GDM1 (cell line): ENCODE data around the gene NCKAP5.
"Not testable (repeated sequence)": the region's sequence is repeated elsewhere in the genome, so short reads cannot be mapped to it uniquely, and the experiment has no call there.

Source experiments
- DNase-seq: peaks from one replicate; lab custom pipeline; 2025; lab: John Stamatoyannopoulos, UW

Gene NCKAP5

DNA sequence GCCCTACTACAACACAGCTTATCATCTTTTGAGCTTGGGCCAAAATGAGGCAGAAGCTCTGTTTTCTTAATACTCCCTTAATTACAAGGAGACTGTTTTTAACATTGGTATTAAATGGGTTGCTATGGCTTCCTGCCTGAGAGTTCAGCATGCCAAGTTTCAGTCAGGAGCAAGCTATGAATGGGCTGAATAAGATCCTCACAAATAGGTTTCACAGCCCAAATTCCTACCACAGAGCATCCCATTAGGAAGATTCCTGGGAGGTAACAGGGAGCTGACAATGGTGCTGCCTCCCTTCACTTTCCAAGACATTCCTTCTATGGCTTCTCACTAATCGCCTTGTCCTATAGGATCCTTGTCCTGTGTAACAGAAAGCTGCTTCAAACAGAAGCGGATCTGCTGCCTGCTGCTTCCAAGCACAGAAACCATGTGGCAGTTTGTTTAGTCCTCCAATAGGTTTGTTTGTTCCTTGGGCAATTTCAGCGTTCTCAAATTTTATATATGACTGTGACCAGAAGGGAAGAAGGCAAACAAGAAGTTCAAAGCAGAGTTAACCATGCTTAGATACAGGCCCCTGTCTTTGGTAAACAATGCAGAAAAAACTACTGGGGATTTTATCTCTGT, 70.9 kb downstream of the NCKAP5 start:
- DNase-seq = no peak

DNA sequence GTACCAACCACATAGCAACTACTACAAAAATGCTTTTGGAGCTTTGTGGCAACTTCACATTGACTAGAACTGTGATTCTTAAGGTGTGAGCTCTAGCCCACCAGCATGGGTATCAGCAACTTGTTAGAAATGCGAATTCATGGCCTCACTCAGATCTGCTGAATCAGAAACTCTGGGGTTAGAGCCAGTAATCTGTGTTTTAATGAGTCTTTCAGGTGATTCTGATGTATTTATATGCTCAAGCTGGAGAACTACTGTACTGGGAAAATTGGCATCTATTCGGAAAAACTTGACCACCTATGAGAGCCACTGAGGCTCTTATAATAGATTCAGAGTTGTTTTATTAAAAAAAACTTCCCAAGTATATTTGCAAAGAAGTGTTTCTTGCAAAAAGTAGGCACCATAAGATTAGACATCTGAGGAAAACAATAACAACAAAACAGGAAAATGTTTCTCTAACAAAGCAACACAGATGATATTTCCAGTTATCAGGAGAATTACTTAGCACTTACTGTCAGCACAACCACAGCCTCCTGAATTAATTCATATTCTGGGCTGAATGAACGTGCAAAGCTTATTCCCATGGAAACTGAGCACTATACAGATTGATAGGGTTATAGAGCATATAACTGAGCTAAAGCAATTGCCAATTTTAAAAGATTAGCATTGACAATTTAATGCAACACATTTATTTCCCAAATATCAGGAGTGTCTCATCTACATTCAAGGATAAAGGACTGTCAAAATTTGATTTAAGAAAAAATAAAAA, 71.6 kb downstream of the NCKAP5 start:
- no peak for DNase-seq

DNA sequence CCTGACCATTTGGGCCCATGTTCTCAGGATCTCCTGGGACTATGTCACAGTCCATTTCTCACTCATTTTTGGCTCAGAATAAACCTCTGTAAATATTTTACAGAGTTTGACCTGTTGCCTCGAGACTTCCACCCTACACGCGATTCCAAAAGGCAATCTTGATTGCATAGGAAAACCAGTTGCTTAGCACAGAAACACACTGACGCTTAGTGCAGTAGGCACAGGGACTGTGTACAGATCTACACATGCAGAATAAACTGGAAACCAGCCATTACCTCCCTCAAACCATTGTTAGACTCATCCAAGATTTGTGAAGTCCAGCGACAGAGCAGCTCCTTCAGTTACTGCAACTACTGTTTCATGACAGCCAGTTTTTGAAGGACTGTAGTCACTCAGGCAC, 73.0 kb downstream of the NCKAP5 start:
- DNase-seq = no peak

DNA sequence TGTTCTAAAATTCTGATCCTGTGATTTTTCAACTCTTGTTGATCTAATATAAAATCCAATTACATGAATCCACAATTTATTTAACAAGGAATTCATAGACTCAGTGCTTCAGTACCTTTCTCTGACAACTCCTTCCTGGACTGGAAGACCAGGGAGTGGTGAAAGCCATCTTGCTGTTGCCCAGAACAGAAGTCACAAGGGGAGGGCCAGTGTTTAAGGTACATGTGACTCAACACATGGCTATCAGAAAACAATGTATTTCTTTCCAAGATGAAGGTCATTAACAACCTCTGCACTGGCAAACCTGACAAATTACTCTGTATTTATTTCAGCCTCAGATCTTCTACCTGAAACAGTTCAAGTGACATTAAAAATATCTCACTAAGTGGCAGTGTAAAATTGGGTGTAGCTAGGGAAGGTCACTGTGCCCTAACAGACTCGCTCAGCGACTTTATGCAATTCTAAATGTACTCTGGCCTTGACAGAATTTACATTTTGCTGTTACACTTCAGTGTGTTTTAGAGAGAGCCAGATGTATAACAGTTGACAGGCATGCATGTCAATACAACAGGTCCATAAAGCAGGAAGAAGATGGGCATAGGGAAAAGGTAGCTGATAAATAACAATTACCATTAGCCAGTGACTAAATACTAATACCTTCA, 75.4 kb downstream of the NCKAP5 start:
- no peak for DNase-seq

DNA sequence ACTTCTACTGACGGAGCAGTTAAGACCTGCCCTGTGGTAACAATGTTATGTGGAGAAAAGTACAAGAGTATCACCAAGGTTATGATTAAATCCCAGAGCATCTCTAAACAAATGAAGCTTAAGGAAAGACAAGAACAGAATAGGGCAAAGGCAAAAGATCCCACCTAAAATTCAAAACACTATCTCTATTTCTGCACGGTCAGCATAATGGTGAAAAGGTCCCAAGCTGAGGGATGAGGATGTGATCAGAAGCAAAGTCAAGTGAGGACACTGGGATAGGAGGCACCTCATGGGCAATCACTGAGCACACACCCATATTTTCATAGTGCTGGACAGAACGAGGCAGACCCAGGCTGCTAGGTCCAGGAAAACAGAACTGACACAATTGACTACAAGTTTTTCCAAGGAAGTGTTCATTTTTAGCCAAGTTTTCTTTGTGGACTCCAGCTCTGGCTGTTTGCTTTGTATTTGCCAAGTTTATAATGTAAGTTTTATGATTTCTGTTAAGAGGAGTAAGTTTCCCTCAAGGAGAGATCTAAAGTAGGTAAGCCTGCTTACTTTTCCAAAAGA, 77.8 kb downstream of the NCKAP5 start:
- no peak for DNase-seq

DNA sequence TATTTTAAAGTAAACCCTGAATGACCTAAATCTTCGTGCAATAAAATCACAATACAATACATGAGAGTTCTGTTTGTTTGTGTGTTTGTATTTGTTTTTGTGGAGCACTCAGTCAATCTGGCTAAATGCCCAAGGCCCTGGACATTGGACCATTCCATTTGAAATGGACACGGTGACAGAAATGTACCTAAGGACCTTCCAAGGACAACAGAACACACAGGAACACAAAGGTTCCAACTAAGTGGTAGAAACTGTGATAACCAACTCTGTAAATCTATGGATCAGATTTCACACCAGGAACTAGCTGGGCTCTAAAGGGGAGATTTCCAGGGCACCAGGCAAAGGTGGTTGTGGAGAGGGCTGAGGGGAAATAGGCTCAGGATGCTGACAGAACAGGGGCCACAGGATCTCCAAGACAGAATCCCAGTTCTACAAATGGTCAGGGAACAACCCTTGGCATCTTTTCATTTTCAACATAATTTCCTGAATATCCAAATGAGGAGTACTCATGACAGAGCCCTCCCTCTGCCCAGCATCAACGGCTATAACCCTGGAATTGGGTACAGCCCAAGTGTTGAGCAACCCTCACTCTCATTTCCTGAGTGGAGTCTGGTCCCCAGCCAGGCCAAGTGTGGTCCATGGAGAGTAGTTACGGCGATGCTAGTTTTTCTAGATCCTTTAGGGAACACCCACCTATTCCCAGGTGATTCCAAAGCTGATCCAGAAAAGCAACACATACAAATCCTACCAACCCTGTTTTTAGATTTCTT, 78.4 kb downstream of the NCKAP5 start:
- no peak for DNase-seq

DNA sequence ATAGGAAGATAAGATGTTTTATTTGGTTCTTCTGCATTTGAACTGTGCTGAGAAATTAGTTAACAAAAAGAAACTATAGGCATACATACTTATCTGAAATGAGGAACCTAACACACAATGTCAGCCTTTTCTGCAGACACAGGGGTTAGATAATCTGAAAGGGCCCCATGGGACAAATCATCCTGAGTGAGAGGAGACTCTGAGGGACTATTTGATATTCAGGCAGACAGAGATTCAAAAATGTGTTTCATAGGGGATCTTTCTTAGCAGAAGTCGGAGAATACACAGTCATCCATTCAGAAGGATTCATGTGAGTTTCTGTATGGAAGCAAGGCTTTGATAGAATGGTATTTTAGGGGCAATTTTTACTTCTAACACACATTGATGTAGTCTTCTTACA, 79.1 kb downstream of the NCKAP5 start:
- no peak for DNase-seq

DNA sequence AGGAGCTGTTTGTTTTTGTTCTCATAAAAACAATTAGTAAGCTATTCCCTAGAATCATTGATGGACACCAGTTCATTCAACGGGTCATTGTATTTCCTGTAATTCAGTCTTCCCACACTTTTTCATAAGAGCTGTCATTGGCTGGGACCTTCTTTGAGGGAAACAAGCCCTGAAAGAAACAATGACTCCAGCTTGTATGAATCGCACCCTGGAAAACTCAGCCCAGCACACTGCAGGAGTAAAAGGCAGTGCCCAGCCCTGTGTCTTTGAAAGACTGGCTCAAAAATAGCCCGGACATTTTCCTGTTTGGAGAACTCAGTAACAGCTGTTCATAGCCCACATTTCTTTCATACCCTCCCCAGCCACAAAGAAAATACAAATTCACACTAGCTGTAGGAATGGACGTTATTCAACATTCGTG, 81.5 kb downstream of the NCKAP5 start:
- no peak for DNase-seq

DNA sequence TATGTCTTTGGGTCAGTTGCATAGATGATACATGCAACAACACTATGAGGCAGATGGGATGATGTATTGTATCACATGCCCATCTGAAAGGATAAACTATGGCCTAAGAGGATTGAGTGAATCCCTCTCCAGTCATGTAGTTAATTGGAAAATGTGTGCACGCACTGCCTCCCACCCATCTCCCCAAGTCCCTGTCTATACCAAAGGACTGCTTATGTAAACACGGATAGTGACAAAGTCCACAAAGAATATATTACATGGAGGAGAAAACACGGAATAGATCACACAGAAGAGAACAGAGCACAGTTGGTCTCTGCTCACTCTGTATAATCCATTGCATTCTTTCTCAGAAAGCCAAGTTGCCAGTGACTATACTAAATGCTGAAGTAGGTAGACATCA, 82.4 kb downstream of the NCKAP5 start:
- no peak for DNase-seq

DNA sequence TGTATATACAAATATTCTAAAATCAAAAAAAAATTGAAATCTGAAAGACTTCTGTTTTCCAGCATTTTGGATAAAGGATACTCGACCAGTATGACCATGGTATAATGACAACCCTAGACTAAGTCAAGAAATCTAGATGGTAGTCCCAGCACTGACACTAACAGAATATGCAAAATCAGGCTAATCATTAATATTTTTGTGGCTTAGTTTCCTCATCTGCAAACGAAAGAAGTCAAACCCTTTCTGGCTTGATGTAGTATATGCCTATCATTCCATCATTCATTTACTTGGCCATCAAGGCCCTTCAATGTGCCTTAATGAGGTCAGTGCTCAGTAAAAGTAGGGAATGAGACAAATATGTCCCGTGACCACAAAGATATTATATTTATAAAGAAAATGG, 83.5 kb downstream of the NCKAP5 start:
- no peak for DNase-seq

DNA sequence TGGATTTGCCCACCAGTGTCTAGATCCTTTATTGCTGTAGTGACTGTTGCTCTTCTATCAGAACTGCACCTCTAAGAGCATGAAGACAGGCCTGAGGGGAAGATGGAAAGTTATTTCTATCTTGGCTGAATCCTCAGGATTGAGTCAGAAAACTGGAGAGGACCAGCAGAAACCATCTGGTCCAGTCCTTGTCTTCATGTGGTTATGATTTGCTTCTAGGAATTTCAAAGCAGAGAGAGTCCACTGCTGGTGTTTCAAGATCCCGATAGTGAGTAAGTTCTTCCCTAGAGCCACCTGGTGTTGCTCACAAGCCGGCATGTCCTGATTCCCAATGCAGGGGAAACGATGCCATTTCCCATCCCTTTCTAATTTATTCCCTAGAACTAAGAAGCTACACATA, 84.2 kb downstream of the NCKAP5 start:
- no peak for DNase-seq

DNA sequence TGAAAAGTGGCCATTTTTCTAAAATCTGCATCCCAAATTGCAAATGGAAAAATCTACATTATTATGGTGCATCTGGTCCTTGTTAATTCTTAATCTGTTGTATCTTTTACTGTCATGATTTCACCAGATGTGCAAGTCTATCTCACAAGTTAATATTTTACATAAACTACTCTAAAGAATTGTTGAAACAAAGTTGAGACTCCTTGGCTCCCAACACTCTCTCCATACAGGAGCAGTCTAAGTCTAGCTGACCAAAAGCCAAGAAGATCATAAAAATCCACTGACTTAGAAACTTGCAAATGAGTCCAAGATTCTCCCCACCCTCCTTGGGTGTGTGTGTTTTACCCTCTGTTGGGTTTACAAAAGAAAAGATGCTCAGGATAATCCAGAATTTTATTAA, 85.1 kb downstream of the NCKAP5 start:
- DNase-seq = no peak

DNA sequence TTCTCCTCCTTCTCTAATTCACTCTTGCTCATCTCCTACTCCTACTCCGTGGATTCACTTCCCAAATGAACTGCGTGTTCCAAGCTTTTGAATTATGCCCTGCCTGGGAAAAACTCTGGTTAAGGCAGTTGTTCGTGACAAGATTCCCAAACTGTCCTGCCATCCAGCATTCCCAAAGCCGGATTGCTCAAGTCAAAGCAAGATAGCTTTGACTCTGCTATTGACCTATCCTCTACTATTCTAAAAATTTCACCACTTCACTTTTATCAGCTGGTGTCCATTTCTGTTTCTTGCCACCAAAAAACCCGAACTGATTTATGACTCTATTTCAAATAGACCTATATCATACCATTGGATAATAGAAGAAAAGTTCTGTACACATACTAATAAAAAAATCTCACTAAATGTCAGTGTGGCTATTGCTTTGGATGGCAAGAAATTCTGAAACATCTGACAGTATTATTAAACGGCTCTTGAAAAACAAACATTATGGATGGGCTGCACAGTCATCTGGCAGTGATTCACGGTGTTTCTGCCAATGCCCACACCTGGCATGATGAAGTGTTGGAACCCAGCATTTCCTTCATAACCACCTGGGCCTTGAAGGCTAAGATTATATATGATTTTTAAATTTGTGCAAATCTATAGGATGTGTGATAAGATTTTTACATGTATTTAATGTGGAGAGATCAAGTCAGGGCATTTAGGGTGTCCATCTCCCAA, 87.4 kb downstream of the NCKAP5 start:
- no peak for DNase-seq

DNA sequence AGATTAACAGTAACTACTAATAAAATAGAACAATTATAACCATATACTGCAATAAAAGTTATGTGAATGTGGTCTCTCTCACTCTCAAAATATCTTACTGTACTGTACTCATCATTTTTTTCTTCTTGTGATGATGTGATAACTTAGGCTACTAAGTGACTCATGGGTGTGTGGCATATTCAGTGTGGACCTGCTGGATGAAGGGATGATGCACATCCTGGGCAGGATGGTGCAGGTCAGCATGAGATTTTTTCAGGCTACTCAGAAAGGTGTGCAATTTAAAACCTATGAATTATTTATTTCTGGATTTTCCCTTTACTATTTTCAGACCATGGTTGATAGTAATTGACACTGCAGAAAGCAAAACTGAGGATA, 90.7 kb downstream of the NCKAP5 start:
- no peak for DNase-seq

DNA sequence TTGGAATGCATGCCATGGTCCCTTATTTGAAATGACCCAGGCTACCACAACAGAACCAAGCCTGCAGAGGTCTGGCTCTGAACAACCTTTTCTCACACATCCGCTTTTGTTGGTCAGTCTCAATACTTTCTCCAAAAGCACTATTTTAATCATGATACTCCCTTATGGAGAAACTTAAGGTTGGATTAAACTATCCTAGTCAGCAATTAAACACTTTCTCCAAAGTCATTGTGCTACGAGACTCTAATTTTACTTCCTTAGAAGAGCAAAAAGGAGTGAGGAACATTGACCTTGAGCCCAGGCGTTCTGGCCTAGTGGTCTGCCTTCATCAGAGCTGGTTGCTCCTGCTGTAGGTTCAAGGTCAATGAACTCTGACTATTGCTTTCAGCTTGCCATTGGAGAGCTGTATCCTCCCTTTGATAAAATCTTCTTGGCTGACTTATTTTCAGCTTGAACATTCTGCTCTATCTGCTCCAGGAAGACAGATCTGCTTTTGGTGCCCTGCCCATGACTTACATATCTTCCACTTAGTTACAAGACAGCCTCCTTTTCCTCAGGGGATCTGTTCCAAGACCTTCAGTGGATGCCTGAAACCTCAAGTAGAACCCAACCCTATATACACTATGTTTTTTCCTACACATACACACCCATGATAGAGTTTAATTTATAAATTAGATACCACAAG, 91.2 kb downstream of the NCKAP5 start:
- no peak for DNase-seq

DNA sequence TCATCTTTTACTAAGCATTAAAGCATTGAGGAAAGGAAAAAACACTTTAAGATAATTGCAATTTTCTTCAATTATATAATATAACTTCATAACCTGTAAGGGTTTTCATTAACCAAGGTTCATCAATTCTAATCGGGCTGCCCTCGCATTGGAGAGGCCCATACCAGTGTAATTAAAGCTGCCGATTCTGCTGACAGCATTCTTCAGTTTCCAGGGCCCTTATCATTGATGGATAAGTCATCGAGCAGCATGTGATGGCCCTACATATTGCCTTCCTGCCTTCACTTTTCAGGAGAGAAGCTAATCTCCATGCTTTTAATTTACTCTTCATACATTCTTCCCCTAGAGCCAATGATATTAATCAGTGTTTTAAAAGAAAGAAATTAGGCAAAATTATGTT, 92.0 kb downstream of the NCKAP5 start:
- no peak for DNase-seq

DNA sequence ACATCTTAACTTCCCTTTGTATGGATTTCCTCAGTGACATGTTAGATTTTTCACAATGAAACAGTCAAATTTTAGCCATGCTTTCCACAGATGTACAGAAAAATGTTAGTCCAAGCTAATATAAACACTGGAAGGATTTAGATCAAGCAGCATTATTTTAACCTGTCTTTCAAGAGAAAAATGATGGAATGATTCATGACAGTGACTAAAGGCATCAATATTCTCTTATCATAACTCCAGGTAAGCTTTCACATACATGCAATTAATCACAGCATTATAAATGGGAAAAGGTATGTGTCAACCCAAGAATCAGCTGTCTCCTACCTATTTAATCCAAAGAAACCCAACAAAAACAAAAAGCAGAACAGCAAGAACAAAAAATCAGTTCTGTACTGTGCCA, 92.7 kb downstream of the NCKAP5 start:
- no peak for DNase-seq

DNA sequence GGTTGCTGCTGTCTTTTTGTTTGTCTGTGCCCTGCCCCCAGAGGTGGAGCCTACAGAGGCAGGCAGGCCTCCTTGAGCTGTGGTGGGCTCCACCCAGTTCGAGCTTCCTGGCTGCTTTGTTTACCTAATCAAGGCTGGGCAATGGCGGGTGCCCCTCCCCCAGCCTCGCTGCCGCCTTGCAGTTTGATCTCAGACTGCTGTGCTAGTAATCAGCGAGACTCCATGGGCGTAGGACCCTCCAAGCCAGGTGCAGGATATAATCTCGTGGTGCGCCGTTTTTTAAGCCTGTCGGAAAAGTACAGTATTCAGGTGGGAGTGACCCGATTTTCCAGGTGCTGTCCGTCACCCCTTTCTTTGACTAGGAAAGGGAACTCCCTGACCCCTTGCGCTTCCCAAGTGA, 97.8 kb downstream of the NCKAP5 start:
- not testable (repeated sequence) for DNase-seq

DNA sequence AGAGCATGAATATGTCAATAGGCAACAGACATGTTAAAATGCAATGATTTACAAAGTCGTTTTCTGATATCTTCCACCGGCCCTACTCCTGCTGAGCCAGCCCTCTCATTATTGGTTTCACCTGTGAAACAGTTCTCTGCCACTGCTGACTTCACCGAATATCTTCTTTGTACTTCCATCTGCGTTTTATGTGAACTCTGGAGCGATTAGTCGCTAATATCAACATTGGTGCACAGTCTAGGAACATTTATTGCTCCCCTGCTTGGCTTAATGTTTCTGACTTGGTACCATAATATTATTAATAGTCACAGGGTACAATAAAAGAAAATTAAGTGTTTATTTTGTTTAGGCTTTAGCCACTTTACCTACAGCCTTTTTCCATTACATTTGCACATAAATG, 105.5 kb downstream of the NCKAP5 start:
- DNase-seq = no peak

DNA sequence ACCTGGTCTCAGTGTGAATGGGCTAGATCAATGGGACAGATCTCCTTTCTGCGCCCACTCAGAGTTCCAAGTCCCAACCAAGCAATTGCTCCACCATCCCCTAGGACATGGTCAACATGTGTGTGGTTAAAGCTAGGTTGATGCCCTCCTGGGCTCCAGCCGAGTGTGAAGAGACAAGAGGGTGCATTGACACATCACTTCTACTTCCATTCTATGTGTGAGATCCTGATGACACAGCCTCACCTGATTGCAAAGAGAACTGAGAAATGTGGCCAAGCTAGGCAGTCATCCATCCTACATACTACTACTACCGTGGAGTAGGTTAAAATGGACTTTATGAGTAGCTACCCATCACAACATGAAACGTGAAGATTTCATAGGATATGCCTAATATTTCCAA, 106.8 kb downstream of the NCKAP5 start:
- no peak for DNase-seq

DNA sequence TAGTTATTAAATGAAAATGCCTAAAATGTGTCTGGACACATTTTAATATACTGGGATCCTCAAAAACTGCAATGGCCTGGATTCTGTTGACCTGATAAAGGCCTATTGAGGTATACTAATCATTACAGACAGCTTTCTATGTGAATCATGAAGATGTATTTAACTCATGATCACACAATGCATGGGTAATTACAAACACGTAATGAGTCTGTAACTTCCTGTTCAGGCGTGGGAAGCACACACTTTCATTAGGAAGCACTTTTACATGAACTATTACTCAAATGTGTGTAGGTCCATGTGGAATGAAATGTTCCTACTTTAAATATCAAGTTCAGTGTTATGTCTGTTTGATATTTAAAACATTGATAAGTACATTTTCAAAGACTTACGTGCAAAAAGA, 108.7 kb downstream of the NCKAP5 start:
- DNase-seq = no peak
